A549 (cell line): Measurements from ENCODE around the gene DMAC2. TPM values are rescaled to one million over a fixed set of nuclear protein-coding genes. Genes with fewer than 3 reads are reported as not detected.

Source experiments
- ATAC-seq, 2 experiments: fragments of 200-7000 bp in 1 of 2; fragments of >200 bp in 1 of 2; cut with Nextera tagmentation in 1 of 2; cut with Tn5 transposase in 1 of 2; 3 replicates each; pipeline versions ENCODE4 v1.8.0 to v1.9.1; 2018 to 2020; ENCODE audit warnings: mild to moderate bottlenecking in 1 of 2, moderate library complexity in 1 of 2
- CTCF ChIA-PET: fragments of 300-600 bp; sonication (Branson Sonifier 250); formaldehyde crosslinking; extraction: SDS; loops from one replicate; lab custom pipeline; 2021; ENCODE audit warnings: antibody characterized with exemption, inconsistent platforms; lab: Yijun Ruan, JAX
- POLR2A ChIA-PET: fragments of 350-600 bp; formaldehyde crosslinking; extraction: SDS; loops from one replicate; lab custom pipeline; 2021; ENCODE audit warnings: antibody characterized with exemption, inconsistent platforms; lab: Yijun Ruan, JAX
- DNase-seq, 2 experiments: peaks; one replicate each; pipeline versions ENCODE4 v3.0.0 to v3.0.0-alpha.2; 2011 to 2016; ENCODE audit warnings: low read depth in 1 of 2, low spot score in 1 of 2
- FAIRE-seq: peaks from 2 replicates; lab custom pipeline; 2011; peaks lifted over from hg19 to GRCh38; lab: Jason Lieb, UNC
- H3K27ac ChIP-seq, 2 experiments: fragments of >200 bp; sonication (Bioruptor Twin); formaldehyde crosslinking; 3 replicates each; pipeline ENCODE4 v1.5.1; 2016 to 2017
- H3K4me1 ChIP-seq: fragments of >200 bp; sonication (Bioruptor Twin); formaldehyde crosslinking; 3 replicates; pipeline ENCODE4 v1.6.1; 2016
- H3K4me2 ChIP-seq: fragments of >200 bp; sonication (Bioruptor Twin); formaldehyde crosslinking; 3 replicates; pipeline ENCODE4 v1.6.1; 2016
- H3K4me3 ChIP-seq: fragments of >200 bp; sonication (Bioruptor Twin); formaldehyde crosslinking; 3 replicates; pipeline ENCODE4 v1.5.1; 2016
- H3K9me3 ChIP-seq: fragments of >200 bp; sonication (Bioruptor Twin); formaldehyde crosslinking; 3 replicates; pipeline ENCODE4 v1.6.1; 2016
- BCL3 ChIP-seq: fragments of >200 bp; sonication (Bioruptor Twin); formaldehyde crosslinking; IDR thresholded peaks from 3 replicates; pipeline ENCODE4 v1.6.1; 2016
- BHLHE40 ChIP-seq: IDR thresholded peaks from 2 replicates; pipeline ENCODE4 v1.6.1; 2012; ENCODE audit warnings: low read depth, low read length, inconsistent platforms
- CHD4 ChIP-seq: fragments of 200-600 bp; sonication (generic); IDR thresholded peaks from 2 replicates; pipeline ENCODE4 v1.6.1; 2016; ENCODE audit warnings: antibody characterized with exemption, mild to moderate bottlenecking, borderline replicate concordance
- EHF ChIP-seq: fragments of 250-450 bp; sonication (Bioruptor Pico); IDR thresholded peaks from 2 replicates; pipeline ENCODE4 v1.5.0; 2020; ENCODE audit warnings: mild to moderate bottlenecking
- EHMT2 ChIP-seq: fragments of 200-600 bp; sonication (generic); IDR thresholded peaks from 2 replicates; pipeline ENCODE4 v1.6.1; 2016; ENCODE audit warnings: antibody characterized with exemption, low read depth, mild to moderate bottlenecking, moderate library complexity
- EP300 ChIP-seq, 2 experiments: fragments of >200 bp; sonication (Bioruptor Twin); formaldehyde crosslinking; IDR thresholded peaks; 2 replicates in 1 of 2; 3 replicates in 1 of 2; pipeline ENCODE4 v1.6.1; 2016 to 2017
- FOSB ChIP-seq: fragments of 250-450 bp; sonication (Bioruptor Pico); IDR thresholded peaks from 2 replicates; pipeline ENCODE4 v1.5.0; 2020; ENCODE audit warnings: mild to moderate bottlenecking, moderate library complexity
- FOSL2 ChIP-seq, 2 experiments: fragments of 450-650 bp in 1 of 2; fragments of >200 bp in 1 of 2; sonication (Bioruptor Twin) in 1 of 2; formaldehyde crosslinking; IDR thresholded peaks; 2 replicates each; pipeline versions ENCODE4 v1.5.0 to v1.6.1; 2016 to 2020; ENCODE audit warnings: mild to moderate bottlenecking in 1 of 2, moderate library complexity in 1 of 2
- GATA3 ChIP-seq: IDR thresholded peaks from 2 replicates; pipeline ENCODE4 v1.6.1; 2012; ENCODE audit warnings: borderline replicate concordance
- HOXA7 ChIP-seq: fragments of 250-450 bp; sonication (Bioruptor Pico); IDR thresholded peaks from 2 replicates; pipeline ENCODE4 v1.5.0; 2020; ENCODE audit warnings: mild to moderate bottlenecking, moderate library complexity
- JUN ChIP-seq, 2 experiments: fragments of >200 bp; sonication (Bioruptor Twin); formaldehyde crosslinking; IDR thresholded peaks; 2 replicates in 1 of 2; 3 replicates in 1 of 2; pipeline ENCODE4 v1.6.1; 2016 to 2017
- KDM5A ChIP-seq: fragments of 200-600 bp; sonication (generic); IDR thresholded peaks from 2 replicates; pipeline ENCODE4 v1.6.1; 2016; ENCODE audit warnings: antibody characterized with exemption, mild to moderate bottlenecking
- MAFK ChIP-seq: fragments of 450-650 bp; IDR thresholded peaks from 2 replicates; pipeline ENCODE4 v1.6.1; 2014; ENCODE audit not compliant: partially characterized antibody
- MAZ ChIP-seq: fragments of 150-350 bp; IDR thresholded peaks from 2 replicates; pipeline ENCODE4 v1.6.1; 2014; ENCODE audit warnings: antibody characterized with exemption, low read depth, low read length, borderline replicate concordance
- MYC ChIP-seq: IDR thresholded peaks from 2 replicates; pipeline ENCODE4 v1.6.1; 2012; ENCODE audit warnings: mild to moderate bottlenecking, inconsistent platforms, low read length, improper control_type of control experiment, borderline replicate concordance
- PHF8 ChIP-seq: fragments of 200-600 bp; sonication (generic); IDR thresholded peaks from 2 replicates; pipeline ENCODE4 v1.6.1; 2016; ENCODE audit warnings: low read depth, mild to moderate bottlenecking, antibody characterized with exemption, moderate library complexity, borderline replicate concordance
- POLR2A ChIP-seq: IDR thresholded peaks from 2 replicates; pipeline ENCODE4 v1.6.1; 2012; ENCODE audit warnings: mild to moderate bottlenecking, low read length
- POLR2AphosphoS2 ChIP-seq: conservative IDR thresholded peaks from 2 replicates; pipeline ENCODE4 v1.6.1; 2012; ENCODE audit warnings: low read length, improper control_type of control experiment, inconsistent platforms
- RAD21 ChIP-seq, 2 experiments: fragments of >200 bp in 1 of 2; sonication (Bioruptor Twin) in 1 of 2; formaldehyde crosslinking in 1 of 2; IDR thresholded peaks in 1 of 2; conservative IDR thresholded peaks in 1 of 2; 2 replicates in 1 of 2; 3 replicates in 1 of 2; pipeline ENCODE4 v1.6.1; 2012 to 2018; ENCODE audit warnings: inconsistent platforms in 1 of 2
- RARB ChIP-seq: fragments of 250-450 bp; sonication (Bioruptor Pico); IDR thresholded peaks from 2 replicates; pipeline ENCODE4 v1.8.0; 2021; ENCODE audit warnings: mild to moderate bottlenecking, moderate library complexity
- RFX5 ChIP-seq: fragments of 450-650 bp; IDR thresholded peaks from 2 replicates; pipeline ENCODE4 v1.7.1; 2014; ENCODE audit warnings: antibody characterized with exemption, mild to moderate bottlenecking, moderate library complexity
- SREBF2 ChIP-seq: fragments of 450-650 bp; IDR thresholded peaks from 2 replicates; pipeline ENCODE4 v1.6.1; 2014; ENCODE audit warnings: mild to moderate bottlenecking, moderate library complexity
- TP53 ChIP-seq: fragments of 250-450 bp; sonication (Bioruptor Pico); IDR thresholded peaks from 2 replicates; pipeline ENCODE4 v1.5.0; 2021; ENCODE audit warnings: mild to moderate bottlenecking, moderate library complexity
- ZFP36 ChIP-seq: fragments of 450-650 bp; IDR thresholded peaks from 2 replicates; pipeline ENCODE4 v1.6.1; 2014; ENCODE audit warnings: borderline replicate concordance; ENCODE audit not compliant: partially characterized antibody
- WGBS: methylation state at CpG from one replicate; pipeline ENCODE4 v1.1.6; 2017; ENCODE audit errors: missing lambda C conversion rate; 5-methylcytosine and 5-hydroxymethylcytosine counted together
- polyA plus RNA-seq, 4 experiments: library from polyadenylated mRNA; depleted of rRNA in 3 of 4; stranded (reverse); fragments of >200 nt; fragmentation: RNase III in 1 of 4; extraction: RNeasy Plus Mini Kit Qiagen cat#74134 plus additional on column Dnase treatment in 1 of 4; gene quantifications; 2 replicates in 3 of 4; 3 replicates in 1 of 4; pipeline ENCODE4 v1.2.3, GENCODE V29; 2011 to 2017
- TF ChIP-seq, protein P1 (sequence below): fragments of >200 bp; sonication (Bioruptor Twin); formaldehyde crosslinking; IDR thresholded peaks from 2 replicates; pipeline ENCODE4 v1.6.1; 2016

Gene DMAC2
- polyA plus RNA-seq, 2 of the 4 experiments (the other 2 are of a cell fraction): 132 to 155 TPM

DNA sequence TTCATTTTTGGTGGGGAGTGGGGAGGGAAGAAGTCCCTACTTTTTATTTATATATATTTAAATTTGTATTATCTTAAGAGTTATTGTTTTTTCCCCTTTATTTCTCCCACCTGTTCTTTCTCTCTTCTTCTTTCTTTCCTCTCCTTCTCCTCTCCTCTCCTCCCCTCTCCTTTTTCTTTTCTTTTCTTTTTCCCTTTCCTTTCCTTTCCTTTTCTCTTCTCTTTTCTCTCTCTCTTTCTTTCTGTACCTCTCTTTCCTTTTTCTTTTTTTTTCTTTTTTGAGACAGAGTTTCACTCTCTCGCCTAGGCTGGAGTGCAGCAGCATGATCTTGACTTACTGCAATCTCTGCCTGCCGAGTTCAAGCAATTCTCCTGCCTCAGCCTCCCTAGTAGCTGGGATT lies 40.2 kb downstream of the DMAC2 start:
- Histone ChIP-seq H3K4me1 (peaks cover 20% of the 10 kb centered on the region), H3K4me3 (no peak overlapping the region), H3K4me2 (peak overlapping the region; percentile 88; the same call in 1 of the 3 replicates), H3K27ac (no peak overlapping the region), H3K9me3 (no peaks in the 10 kb centered on the region)
- ChIA-PET POLR2A (interaction anchor here (0.6 to 0.9 kb wide), 3 partner anchors 9 to 36 kb away, joined by 3 to 4 read pairs (median 3); partner anchors contain the start of gene B9D2), CTCF (interaction anchor here (1.0 to 2.4 kb wide), 5 partner anchors 8 to 91 kb away, joined by 3 to 9 read pairs (median 5); no protein-coding TSS in a partner anchor)
- ATAC-seq (no peak), DNase-seq (no peak), FAIRE-seq (no peak)
- WGBS: 83% methylated on average over 2 of the region's 2 CpGs
- TF ChIP-seq FOSL2 (IDR thresholded peaks at IDR 0.05) (no peak), FOSL2 (CRISPR knock-in tag; IDR thresholded peaks at IDR 0.05) (no peak), RARB (CRISPR knock-in tag) (no peak), POLR2AphosphoS2 (no peak), ZFP36 (no peak), MAZ (no peak), EHF (CRISPR knock-in tag) (no peak), JUN (IDR thresholded peaks at IDR 0.05) (no peak), PHF8 (no peak), HOXA7 (CRISPR knock-in tag) (no peak), CHD4 (no peak), MAFK (no peak), KDM5A (no peak), RFX5 (no peak), BCL3 (no peak), MYC (no peak), GATA3 (no peak), TP53 (CRISPR knock-in tag) (no peak)

GRCh38 chr19:41399091-41399490 lies 40.6 kb downstream of the DMAC2 start:
- H3K4me3 ChIP-seq: peak overlapping the region; percentile 67; the same call in 1 of the 3 replicates
- ATAC-seq (no peak), DNase-seq (no peak), FAIRE-seq (no peak)
- TF ChIP-seq FOSB (CRISPR knock-in tag) (no peak), SREBF2 (no peak), BHLHE40 (no peak), EP300 (IDR thresholded peaks at IDR 0.05) (no peak), EHMT2 (no peak), FOSL2 (IDR thresholded peaks at IDR 0.05) (no peak), FOSL2 (CRISPR knock-in tag; IDR thresholded peaks at IDR 0.05) (no peak), GATA3 (no peak), RAD21 (conservative IDR thresholded peaks at IDR 0.05 in 1 of 2, IDR thresholded peaks at IDR 0.05 in 1 of 2) (no peak), POLR2A (no peak)
- TF ChIP-seq, protein P1, sequence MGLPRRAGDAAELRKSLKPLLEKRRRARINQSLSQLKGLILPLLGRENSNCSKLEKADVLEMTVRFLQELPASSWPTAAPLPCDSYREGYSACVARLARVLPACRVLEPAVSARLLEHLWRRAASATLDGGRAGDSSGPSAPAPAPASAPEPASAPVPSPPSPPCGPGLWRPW: no peak
- 71% methylated on average over 3 of the region's 3 CpGs for WGBS
- ChIA-PET CTCF (interaction anchor here (0.8 to 2.4 kb wide), 9 partner anchors 8 to 172 kb away, joined by 3 to 9 read pairs (median 4); no protein-coding TSS in a partner anchor), POLR2A (interaction anchor here (0.6 to 0.9 kb wide), 2 partner anchors 10 to 19 kb away, joined by 3 to 4 read pairs; no protein-coding TSS in a partner anchor)
- H3K9me3 ChIP-seq: no peaks in the 10 kb centered on the region
- H3K4me2 ChIP-seq: peak overlapping the region; percentile 88
- H3K4me1 ChIP-seq: peaks cover 20% of the 10 kb centered on the region
- no peak overlapping the region for H3K27ac ChIP-seq
